ENCODE data around the gene ZNF580. TPM values are rescaled to one million over a fixed set of nuclear protein-coding genes. Genes with fewer than 3 reads are reported as not detected.

ZNF580 gene
- total and polyA plus RNA-seq, 9 of the 15 experiments (the other 6 are each of a cell fraction or from before 2014, with no cell fraction given), result 2.3 to 47.4 (median 6.0) TPM

- TF ChIP-seq MGA (IDR thresholded peaks at IDR 0.05) (peak; percentile 81), SMARCB1 (IDR thresholded peaks at IDR 0.05; ENCODE audit: insufficient read length, low read depth) (no peak), RFX1 (IDR thresholded peaks at IDR 0.05) (no peak), TCF7L2 (IDR thresholded peaks at IDR 0.05; ENCODE audit: low read depth, low read length) (no peak), CLOCK (CRISPR knock-in tag; IDR thresholded peaks at IDR 0.05; ENCODE audit: borderline replicate concordance) (no peak), PREB (CRISPR knock-in tag; IDR thresholded peaks at IDR 0.05) (no peak), ZBTB17 (CRISPR knock-in tag; IDR thresholded peaks at IDR 0.05) (no peak), ZC3H11A (IDR thresholded peaks at IDR 0.05; ENCODE audit: low read depth, low read length) (no peak), CBX5 (IDR thresholded peaks at IDR 0.05; ENCODE audit: borderline replicate concordance, low read depth) (no peak), FOXM1 (IDR thresholded peaks at IDR 0.05; ENCODE audit: low read depth) (no peak), FOXM1 (CRISPR knock-in tag; IDR thresholded peaks at IDR 0.05; ENCODE audit: low read depth) (no peak)
Measured at GRCh38 chr19:55654868-55655647, 14.3 kb downstream of the ZNF580 start, which contains the start of gene U2AF2 (continued).
